Adrenal gland (tissue), 5 donors: Measurements from ENCODE around the gene ACTL6B.

Source experiments
- POLR2A ChIP-seq, 2 donors: fragments of 450-650 bp; IDR thresholded peaks; one replicate each; pipeline ENCODE4 v1.6.1; 2017; ENCODE audit warnings: antibody characterized with exemption in 2 of 2, mild to moderate bottlenecking in 2 of 2, moderate library complexity in 1 of 2
- TF ChIP-seq, protein P1 (sequence below), 6 experiments: fragments of 450-650 bp in 4 of 6; fragments of 200-600 bp in 2 of 6; sonication (generic) in 1 of 6; IDR thresholded peaks; 1 replicate in 5 of 6; 2 replicates in 1 of 6; pipeline versions ENCODE4 v1.5.1 to v1.8.0; 2016 to 2021; ENCODE audit warnings: antibody characterized with exemption in 6 of 6, mild to moderate bottlenecking in 2 of 6, moderate library complexity in 1 of 6
- donor health status: DM: no; HTN: no; CAD: no.

- no peak for TF ChIP-seq POLR2A (IDR thresholded peaks at IDR 0.05)
- TF ChIP-seq, protein P1, sequence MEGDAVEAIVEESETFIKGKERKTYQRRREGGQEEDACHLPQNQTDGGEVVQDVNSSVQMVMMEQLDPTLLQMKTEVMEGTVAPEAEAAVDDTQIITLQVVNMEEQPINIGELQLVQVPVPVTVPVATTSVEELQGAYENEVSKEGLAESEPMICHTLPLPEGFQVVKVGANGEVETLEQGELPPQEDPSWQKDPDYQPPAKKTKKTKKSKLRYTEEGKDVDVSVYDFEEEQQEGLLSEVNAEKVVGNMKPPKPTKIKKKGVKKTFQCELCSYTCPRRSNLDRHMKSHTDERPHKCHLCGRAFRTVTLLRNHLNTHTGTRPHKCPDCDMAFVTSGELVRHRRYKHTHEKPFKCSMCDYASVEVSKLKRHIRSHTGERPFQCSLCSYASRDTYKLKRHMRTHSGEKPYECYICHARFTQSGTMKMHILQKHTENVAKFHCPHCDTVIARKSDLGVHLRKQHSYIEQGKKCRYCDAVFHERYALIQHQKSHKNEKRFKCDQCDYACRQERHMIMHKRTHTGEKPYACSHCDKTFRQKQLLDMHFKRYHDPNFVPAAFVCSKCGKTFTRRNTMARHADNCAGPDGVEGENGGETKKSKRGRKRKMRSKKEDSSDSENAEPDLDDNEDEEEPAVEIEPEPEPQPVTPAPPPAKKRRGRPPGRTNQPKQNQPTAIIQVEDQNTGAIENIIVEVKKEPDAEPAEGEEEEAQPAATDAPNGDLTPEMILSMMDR (IDR thresholded peaks at IDR 0.05): no peak
These were observed 51.0 kb downstream of the ACTL6B start for GRCh38 chr7:100604976-100605911.
